Ovary (tissue), 9 donors: Measurements from ENCODE around the gene TOGARAM2. TPM values are rescaled to one million over a fixed set of nuclear protein-coding genes. Genes with fewer than 3 reads are reported as not detected.

Source experiments
- DNase-seq, 5 donors: peaks; one replicate each; pipeline ENCODE4 v3.0.0-alpha.2; 2019 to 2020
- H3K27ac ChIP-seq, 2 donors: fragments of 200-600 bp; one replicate each; pipeline versions ENCODE4 v1.5.1 to v1.8.0; 2019 to 2022
- H3K27me3 ChIP-seq: fragments of 200-600 bp; one replicate; pipeline ENCODE4 v1.8.0; 2022
- H3K36me3 ChIP-seq: fragments of 200-600 bp; sonication (generic); one replicate; pipeline ENCODE4 v1.5.1; 2019
- H3K4me1 ChIP-seq: one replicate; pipeline ENCODE4 v1.8.1; 2013; ENCODE audit warnings: mild to moderate bottlenecking, moderate library complexity; ENCODE audit not compliant: insufficient read depth
- H3K4me3 ChIP-seq: fragments of 200-600 bp; sonication (generic); one replicate; pipeline ENCODE4 v1.5.1; 2017
- H3K9me3 ChIP-seq, 2 donors: fragments of 200-600 bp in 1 of 2; sonication (generic) in 1 of 2; one replicate each; pipeline versions ENCODE4 v1.5.1 to v1.8.1; 2013 to 2019; ENCODE audit warnings: mild to moderate bottlenecking in 1 of 2, moderate library complexity in 1 of 2
- EP300 ChIP-seq: sonication (generic); formaldehyde crosslinking; IDR thresholded peaks from one replicate; pipeline ENCODE4 v1.6.1; 2017; ENCODE audit warnings: antibody characterized with exemption
- POLR2A ChIP-seq: fragments of 450-650 bp; IDR thresholded peaks from one replicate; pipeline ENCODE4 v1.6.1; 2017; ENCODE audit warnings: antibody characterized with exemption, mild to moderate bottlenecking, moderate library complexity
- WGBS, 3 donors: extraction: QIAGEN DNeasy Blood & Tissue Kit in 1 of 3; methylation state at CpG; one replicate each; pipeline versions ENCODE4 v1.1.5 to v1.1.7; 2013 to 2017; 5-methylcytosine and 5-hydroxymethylcytosine counted together
- intact Hi-C, 4 donors: fragments of 100-400 bp; cut with DNase I; formaldehyde crosslinking; loops; one replicate each; pipeline versions ENCODE4 v1.11.0 to v1.15.1; 2022 to 2023
- polyA plus RNA-seq, 2 donors: library from polyadenylated mRNA; stranded (reverse); fragments of 200-250 nt in 1 of 2; fragments of 350-450 nt in 1 of 2; fragmentation: Illumina TruSeq in 1 of 2; extraction: RNeasy Lipid Tissue Mini Kit (QIAGEN cat#74804) in 1 of 2; gene quantifications; one replicate each; pipeline ENCODE4 v1.2.3, GENCODE V29; 2013 to 2014
- total RNA-seq, 7 donors: library from RNA; depleted of rRNA in 2 of 7; stranded (reverse); fragments of >200 nt in 2 of 7; fragmentation: NEBNext Ultra II Directional in 3 of 7; extraction: Animal tissue kit (Norgen Biotek cat#: 25700) in 3 of 7; gene quantifications; one replicate each; pipeline versions ENCODE4 v1.1.0 to v1.2.4, GENCODE V29; 2016 to 2023
- TF ChIP-seq, protein P1 (sequence below), 3 donors: fragments of 450-650 bp in 2 of 3; fragments of 200-600 bp in 1 of 3; IDR thresholded peaks; one replicate each; pipeline versions ENCODE4 v1.5.1 to v1.8.0; 2016 to 2022; ENCODE audit warnings: antibody characterized with exemption in 3 of 3, mild to moderate bottlenecking in 1 of 3
- donor health status: DM: no; HTN: no; CAD: no; lungs with moderate emphysema.
- donor health status: DM: no; HTN: no; CAD: no.
- donor health status: Bipolar disorder and iron deficiency.
- donor health status: DM: yes; HTN: yes; CAD: no.
- donor health status: DM: no; HTN: no; CAD: no.
- donor health status: DM: yes; HTN: yes; CAD: no.

Gene TOGARAM2
- total and polyA plus RNA-seq, 9 donors, result 0.33 to 21.1 (median 1.7) TPM

DNA sequence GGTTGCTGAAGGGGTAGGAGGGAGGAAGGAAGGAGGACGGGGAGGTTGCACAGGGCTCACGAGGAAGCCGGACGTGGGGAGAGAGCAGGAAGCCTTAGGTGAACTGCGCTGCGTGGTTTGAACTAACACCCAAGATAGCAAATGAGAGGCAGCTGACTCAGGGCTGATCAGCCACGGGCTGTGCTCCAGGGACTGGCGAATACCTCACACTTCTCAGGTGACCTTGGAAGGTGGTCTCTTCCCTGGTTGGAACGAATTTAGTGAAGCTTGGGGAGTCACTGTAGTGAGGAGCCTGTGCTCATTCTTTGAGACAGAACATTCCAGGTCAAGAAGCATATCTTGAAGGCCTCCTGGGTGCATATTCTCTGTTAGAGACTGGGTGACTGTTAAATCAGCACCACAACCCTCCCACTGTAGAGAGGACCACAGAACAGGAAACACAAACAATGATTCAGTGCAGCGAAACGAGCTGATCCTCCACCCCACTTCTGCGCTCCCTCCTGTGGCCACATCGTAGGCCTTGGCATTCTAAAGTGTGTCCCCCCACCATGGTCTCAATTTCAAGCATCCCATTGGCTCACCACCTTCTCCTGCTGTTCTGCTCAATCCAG is 33.8 kb downstream of the TOGARAM2 start:
- 43 to 60% (median 47%) methylated on average over 13 of the region's 13 CpGs for WGBS, 3 donors

GRCh38 chr2:29015701-29016470 is 34.8 kb downstream of the TOGARAM2 start:
- DNase-seq, result peak; percentile 51 to 80 (median 72)
- no peaks in the 10 kb centered on the region for H3K36me3 ChIP-seq
- H3K27ac ChIP-seq, result peak overlapping the region in 1 of 2 donors; percentile 27
- no peaks in the 10 kb centered on the region for H3K27me3 ChIP-seq
- 19 to 40% (median 23%) methylated on average over 17 of the region's 17 CpGs for WGBS, 3 donors
- intact Hi-C loops, result no loop called here
- peaks cover 33% of the 10 kb centered on the region for H3K4me1 ChIP-seq
- H3K4me3 ChIP-seq, result no peak overlapping the region
- no peaks in the 10 kb centered on the region for H3K9me3 ChIP-seq
- no peak for TF ChIP-seq EP300
- TF ChIP-seq, protein P1, sequence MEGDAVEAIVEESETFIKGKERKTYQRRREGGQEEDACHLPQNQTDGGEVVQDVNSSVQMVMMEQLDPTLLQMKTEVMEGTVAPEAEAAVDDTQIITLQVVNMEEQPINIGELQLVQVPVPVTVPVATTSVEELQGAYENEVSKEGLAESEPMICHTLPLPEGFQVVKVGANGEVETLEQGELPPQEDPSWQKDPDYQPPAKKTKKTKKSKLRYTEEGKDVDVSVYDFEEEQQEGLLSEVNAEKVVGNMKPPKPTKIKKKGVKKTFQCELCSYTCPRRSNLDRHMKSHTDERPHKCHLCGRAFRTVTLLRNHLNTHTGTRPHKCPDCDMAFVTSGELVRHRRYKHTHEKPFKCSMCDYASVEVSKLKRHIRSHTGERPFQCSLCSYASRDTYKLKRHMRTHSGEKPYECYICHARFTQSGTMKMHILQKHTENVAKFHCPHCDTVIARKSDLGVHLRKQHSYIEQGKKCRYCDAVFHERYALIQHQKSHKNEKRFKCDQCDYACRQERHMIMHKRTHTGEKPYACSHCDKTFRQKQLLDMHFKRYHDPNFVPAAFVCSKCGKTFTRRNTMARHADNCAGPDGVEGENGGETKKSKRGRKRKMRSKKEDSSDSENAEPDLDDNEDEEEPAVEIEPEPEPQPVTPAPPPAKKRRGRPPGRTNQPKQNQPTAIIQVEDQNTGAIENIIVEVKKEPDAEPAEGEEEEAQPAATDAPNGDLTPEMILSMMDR (IDR thresholded peaks at IDR 0.05), result no peak
- no peak for TF ChIP-seq POLR2A

More for the DNA sequence above, 33.8 kb downstream of the TOGARAM2 start:
- Histone ChIP-seq H3K4me1 (peaks cover 35% of the 10 kb centered on the region), H3K36me3 (no peaks in the 10 kb centered on the region), H3K9me3 (no peaks in the 10 kb centered on the region), H3K4me3 (no peak overlapping the region), H3K27ac (peak overlapping the region in 1 of 2 donors; percentile 27), H3K27me3 (no peaks in the 10 kb centered on the region)
- DNase-seq, result peak in 2 of 5 donors; percentile 37 to 39
- intact Hi-C loops, result no loop called here
- TF ChIP-seq EP300, result no peak
- TF ChIP-seq POLR2A, result no peak
- TF ChIP-seq, protein P1 (IDR thresholded peaks at IDR 0.05), result no peak

DNA sequence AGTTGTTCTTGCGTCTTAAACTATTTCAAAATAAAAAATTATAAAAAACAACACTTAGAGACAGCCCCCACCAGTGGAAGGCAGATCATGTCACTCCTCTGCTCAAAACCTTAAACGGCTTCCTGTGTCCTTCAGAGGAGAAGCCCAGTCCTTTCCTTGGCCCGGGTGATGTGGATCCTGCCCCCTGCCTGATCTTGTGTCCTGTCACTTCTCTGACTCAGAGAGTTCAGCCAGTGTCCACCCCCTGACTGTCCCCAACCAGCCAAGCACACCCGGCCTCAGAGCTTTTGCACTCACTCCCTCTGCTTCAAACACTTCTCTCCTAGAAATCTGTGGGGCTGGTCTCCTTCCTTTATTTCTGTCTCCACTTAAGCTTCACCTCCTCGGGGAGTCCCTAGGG is 35.4 kb downstream of the TOGARAM2 start:
- 29 to 42% (median 32%) methylated on average over 5 of the region's 5 CpGs for WGBS, 3 donors

GRCh38 chr2:29017716-29018435 is 36.8 kb downstream of the TOGARAM2 start:
- Histone ChIP-seq H3K36me3 (no peaks in the 10 kb centered on the region), H3K27ac (no peak overlapping the region), H3K4me3 (no peak overlapping the region), H3K27me3 (no peaks in the 10 kb centered on the region), H3K4me1 (peaks cover 17% of the 10 kb centered on the region), H3K9me3 (no peaks in the 10 kb centered on the region)
- WGBS, 3 donors, result 93 to 96% (median 94%) methylated on average over 19 of the region's 19 CpGs
- intact Hi-C loops, result no loop called here
- DNase-seq, result peak in 1 of 5 donors; percentile 36
- TF ChIP-seq POLR2A (no peak), EP300 (no peak)
- TF ChIP-seq, protein P1 (IDR thresholded peaks at IDR 0.05), result no peak

More for the DNA sequence above, 35.4 kb downstream of the TOGARAM2 start:
- H3K27me3 ChIP-seq, result no peaks in the 10 kb centered on the region
- peak overlapping the region in 1 of 2 donors; percentile 27 for H3K27ac ChIP-seq
- H3K4me3 ChIP-seq, result no peak overlapping the region
- intact Hi-C loops, result no loop called here
- no peaks in the 10 kb centered on the region for H3K36me3 ChIP-seq
- H3K9me3 ChIP-seq, result no peaks in the 10 kb centered on the region
- no peak for TF ChIP-seq POLR2A
- DNase-seq, result peak in 1 of 5 donors; percentile 36
- peaks cover 27% of the 10 kb centered on the region for H3K4me1 ChIP-seq
